SH-SY5Y (cell line): ENCODE measurements around the gene POLA1.

Experiments
- GATA2 ChIP-seq: IDR thresholded peaks from 2 replicates; pipeline ENCODE4 v1.6.1; 2011; ENCODE audit warnings: mild to moderate bottlenecking, low read depth, low read length
- GATA3 ChIP-seq: IDR thresholded peaks from 2 replicates; pipeline ENCODE4 v1.6.1; 2011; ENCODE audit warnings: low read depth, mild to moderate bottlenecking, low read length, moderate library complexity

DNA sequence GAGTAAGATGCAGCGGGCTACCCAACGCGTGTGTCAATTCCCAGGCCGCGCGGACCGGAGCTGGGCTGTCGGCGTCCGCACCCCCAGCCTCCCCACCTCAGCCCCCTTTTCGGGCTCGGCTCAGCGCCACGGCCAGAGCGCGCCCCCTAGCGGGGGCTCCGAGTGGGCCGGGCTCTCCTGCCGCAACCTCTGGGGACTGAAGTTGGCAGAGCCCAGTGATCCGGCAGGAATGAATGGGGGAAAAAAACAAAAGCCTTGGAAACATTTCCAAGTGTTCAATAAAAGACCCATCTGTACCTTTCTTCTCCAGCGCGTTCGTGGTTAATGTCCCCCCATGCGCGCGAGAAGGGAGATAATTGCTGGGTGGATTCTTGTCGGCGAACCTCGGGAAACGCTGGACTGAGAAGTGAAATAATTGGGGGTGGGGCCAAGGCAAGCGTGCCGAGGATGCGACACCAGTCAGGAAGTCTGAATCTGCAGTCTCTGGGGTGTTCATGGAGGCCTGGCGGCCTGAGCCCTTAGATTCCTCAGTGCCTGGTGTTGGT, 327.3 kb downstream of the POLA1 start:
- TF ChIP-seq GATA2 = no peak
- no peak for TF ChIP-seq GATA3
